Activated CD4-positive, alpha-beta T cell treated with anti-CD3 and anti-CD28 coated beads for 36 hours (primary cell): ENCODE measurements around the gene CELF4. TPM values are rescaled to one million over a fixed set of nuclear protein-coding genes. Genes with fewer than 3 reads are reported as not detected.

ENCODE experiments used
- ATAC-seq: fragments of 200-7000 bp; cut with Tn5 transposase; one replicate; pipeline ENCODE4 v1.10.0; 2021; ENCODE audit warnings: mild to moderate bottlenecking, moderate library complexity
- CTCF ChIA-PET: fragments of 350-600 bp; sonication (Branson Sonifier 250); formaldehyde crosslinking; loops from one replicate; lab custom pipeline; 2021; ENCODE audit warnings: antibody characterized with exemption; lab: Charles Lee
- POLR2A ChIA-PET: fragments of 350-600 bp; sonication (Branson Sonifier 250); formaldehyde crosslinking; loops from one replicate; lab custom pipeline; 2021; ENCODE audit warnings: antibody characterized with exemption, inconsistent platforms; lab: Charles Lee
- DNase-seq: peaks from one replicate; pipeline ENCODE4 v3.0.0-alpha.2; 2020
- H3K27ac Mint-ChIP-seq: one replicate; pipeline ENCODE4 v1.8.0; 2021; ENCODE audit warnings: mixed read lengths
- H3K27me3 Mint-ChIP-seq: one replicate; pipeline ENCODE4 v1.8.0; 2021; ENCODE audit warnings: mixed read lengths
- H3K36me3 Mint-ChIP-seq: one replicate; pipeline ENCODE4 v1.8.0; 2021; ENCODE audit warnings: low read depth, mixed read lengths
- H3K4me1 Mint-ChIP-seq: one replicate; pipeline ENCODE4 v1.8.0; 2021; ENCODE audit warnings: mixed read lengths
- H3K4me3 Mint-ChIP-seq: one replicate; pipeline ENCODE4 v1.8.0; 2021; ENCODE audit warnings: mild to moderate bottlenecking, moderate library complexity, mixed read lengths
- H3K9me3 Mint-ChIP-seq: one replicate; pipeline ENCODE4 v1.8.0; 2021; ENCODE audit warnings: low read depth, mixed read lengths
- intact Hi-C, 2 experiments: fragments of 100-400 bp; cut with DNase I in 1 of 2; cut with micrococcal nuclease in 1 of 2; formaldehyde crosslinking; loops; one replicate each; pipeline versions ENCODE4 v1.14.2 to v1.15.1; 2022 to 2024; cut with DNase I, micrococcal nuclease
- total RNA-seq, 2 experiments: library from RNA; stranded (reverse); gene quantifications; one replicate each; pipeline ENCODE4 v1.2.3, GENCODE V29; 2021

The CELF4 gene
- total RNA-seq, 2 experiments from 2014 or later = not detected

GRCh38 chr18:37553633-37554398 is 11.8 kb downstream of the CELF4 start:
- H3K4me1 Mint-ChIP-seq = no peaks in the 10 kb centered on the region
- CTCF ChIA-PET = interaction anchor here (0.7 kb wide), 1 partner anchor 590 kb away, joined by 3 read pairs; no protein-coding TSS in a partner anchor
- peaks cover 2% of the 10 kb centered on the region for H3K27me3 Mint-ChIP-seq
- no peak for ATAC-seq
- intact Hi-C loops = no loop called here
- no peak overlapping the region for H3K27ac Mint-ChIP-seq
- no peaks in the 10 kb centered on the region for H3K9me3 Mint-ChIP-seq
- POLR2A ChIA-PET = no interaction called here
- H3K36me3 Mint-ChIP-seq = no peaks in the 10 kb centered on the region
- DNase-seq = no peak
- no peak overlapping the region for H3K4me3 Mint-ChIP-seq

- intact Hi-C loops = no loop called here
- Mint-ChIP-seq H3K27me3 (peaks cover 2% of the 10 kb centered on the region), H3K4me3 (no peak overlapping the region), H3K9me3 (no peaks in the 10 kb centered on the region), H3K27ac (no peak overlapping the region), H3K4me1 (no peaks in the 10 kb centered on the region), H3K36me3 (no peaks in the 10 kb centered on the region)
- DNase-seq = no peak
- CTCF ChIA-PET = no interaction called here
- POLR2A ChIA-PET = no interaction called here
- ATAC-seq = no peak
These were observed 13.3 kb downstream of the CELF4 start for GRCh38 chr18:37552286-37552685.

- CTCF ChIA-PET = no interaction called here
- POLR2A ChIA-PET = no interaction called here
- H3K27ac Mint-ChIP-seq = no peak overlapping the region
- H3K4me1 Mint-ChIP-seq = no peaks in the 10 kb centered on the region
- no peaks in the 10 kb centered on the region for H3K9me3 Mint-ChIP-seq
- ATAC-seq (no peak), DNase-seq (no peak)
- H3K4me3 Mint-ChIP-seq = no peak overlapping the region
- intact Hi-C loops = no loop called here
- H3K27me3 Mint-ChIP-seq = peaks cover 2% of the 10 kb centered on the region
- no peaks in the 10 kb centered on the region for H3K36me3 Mint-ChIP-seq
These were observed 13.8 kb downstream of the CELF4 start for GRCh38 chr18:37551846-37552245.

GRCh38 chr18:37551249-37551648 is 14.3 kb downstream of the CELF4 start:
- peaks cover 2% of the 10 kb centered on the region for H3K27me3 Mint-ChIP-seq
- H3K4me1 Mint-ChIP-seq = no peaks in the 10 kb centered on the region
- POLR2A ChIA-PET = no interaction called here
- ATAC-seq (no peak), DNase-seq (no peak)
- no peaks in the 10 kb centered on the region for H3K36me3 Mint-ChIP-seq
- H3K9me3 Mint-ChIP-seq = no peaks in the 10 kb centered on the region
- no peak overlapping the region for H3K4me3 Mint-ChIP-seq
- no peak overlapping the region for H3K27ac Mint-ChIP-seq
- CTCF ChIA-PET = no interaction called here
- intact Hi-C loops = no loop called here

- peaks cover 2% of the 10 kb centered on the region for H3K27me3 Mint-ChIP-seq
- no peaks in the 10 kb centered on the region for H3K36me3 Mint-ChIP-seq
- ATAC-seq (no peak), DNase-seq (no peak)
- ChIA-PET POLR2A (no interaction called here), CTCF (no interaction called here)
- no peak overlapping the region for H3K4me3 Mint-ChIP-seq
- no peaks in the 10 kb centered on the region for H3K4me1 Mint-ChIP-seq
- H3K9me3 Mint-ChIP-seq = no peaks in the 10 kb centered on the region
- no peak overlapping the region for H3K27ac Mint-ChIP-seq
- intact Hi-C loops = no loop called here
These were observed 15.3 kb downstream of the CELF4 start for GRCh38 chr18:37550118-37550875.

- no peak for DNase-seq
- ATAC-seq = no peak
- Mint-ChIP-seq H3K4me1 (no peaks in the 10 kb centered on the region), H3K9me3 (no peaks in the 10 kb centered on the region), H3K4me3 (no peak overlapping the region), H3K36me3 (no peaks in the 10 kb centered on the region), H3K27ac (no peak overlapping the region), H3K27me3 (peaks cover 2% of the 10 kb centered on the region)
- CTCF ChIA-PET = interaction anchor here (0.8 kb wide), 1 partner anchor 11 kb away, joined by 3 read pairs; no protein-coding TSS in a partner anchor
- intact Hi-C loops = no loop called here
- POLR2A ChIA-PET = no interaction called here
These were observed 16.8 kb downstream of the CELF4 start for GRCh38 chr18:37548679-37549289.

- Mint-ChIP-seq H3K27me3 (peaks cover 2% of the 10 kb centered on the region), H3K9me3 (no peaks in the 10 kb centered on the region), H3K36me3 (no peaks in the 10 kb centered on the region), H3K4me3 (no peak overlapping the region), H3K4me1 (no peaks in the 10 kb centered on the region), H3K27ac (no peak overlapping the region)
- ChIA-PET CTCF (no interaction called here), POLR2A (no interaction called here)
- ATAC-seq = no peak
- intact Hi-C loops = no loop called here
- no peak for DNase-seq
These were observed 18.3 kb downstream of the CELF4 start for GRCh38 chr18:37547196-37547827.

GRCh38 chr18:37546651-37547050 is 18.9 kb downstream of the CELF4 start:
- no peaks in the 10 kb centered on the region for H3K4me1 Mint-ChIP-seq
- intact Hi-C loops = no loop called here
- POLR2A ChIA-PET = no interaction called here
- ATAC-seq (no peak), DNase-seq (no peak)
- no peaks in the 10 kb centered on the region for H3K36me3 Mint-ChIP-seq
- H3K9me3 Mint-ChIP-seq = no peaks in the 10 kb centered on the region
- no peak overlapping the region for H3K4me3 Mint-ChIP-seq
- no peaks in the 10 kb centered on the region for H3K27me3 Mint-ChIP-seq
- CTCF ChIA-PET = no interaction called here
- no peak overlapping the region for H3K27ac Mint-ChIP-seq

GRCh38 chr18:37546272-37546537 is 19.4 kb downstream of the CELF4 start:
- intact Hi-C loops = no loop called here
- no peaks in the 10 kb centered on the region for H3K9me3 Mint-ChIP-seq

GRCh38 chr18:37545461-37546271 is 19.9 kb downstream of the CELF4 start:
- H3K27ac Mint-ChIP-seq = no peak overlapping the region

More at GRCh38 chr18:37546272-37546537, 19.4 kb downstream of the CELF4 start:
- Mint-ChIP-seq H3K27ac (no peak overlapping the region), H3K36me3 (no peaks in the 10 kb centered on the region), H3K27me3 (peaks cover 2% of the 10 kb centered on the region), H3K4me1 (no peaks in the 10 kb centered on the region), H3K4me3 (no peak overlapping the region)
- ATAC-seq (no peak), DNase-seq (no peak)
- ChIA-PET CTCF (no interaction called here), POLR2A (no interaction called here)

GRCh38 chr18:37544713-37545112 is 20.9 kb downstream of the CELF4 start:
- DNase-seq = no peak
- H3K4me3 Mint-ChIP-seq = no peak overlapping the region
- CTCF ChIA-PET = no interaction called here

More at GRCh38 chr18:37545461-37546271, 19.9 kb downstream of the CELF4 start:
- ChIA-PET CTCF (no interaction called here), POLR2A (no interaction called here)
- intact Hi-C loops = no loop called here
- Mint-ChIP-seq H3K4me1 (no peaks in the 10 kb centered on the region), H3K4me3 (no peak overlapping the region), H3K27me3 (peaks cover 6% of the 10 kb centered on the region), H3K36me3 (no peaks in the 10 kb centered on the region), H3K9me3 (no peaks in the 10 kb centered on the region)
- DNase-seq = no peak
- no peak for ATAC-seq

More at GRCh38 chr18:37544713-37545112, 20.9 kb downstream of the CELF4 start:
- H3K9me3 Mint-ChIP-seq = no peaks in the 10 kb centered on the region
- intact Hi-C loops = no loop called here
- H3K27me3 Mint-ChIP-seq = peaks cover 13% of the 10 kb centered on the region
- H3K27ac Mint-ChIP-seq = no peak overlapping the region
- H3K36me3 Mint-ChIP-seq = no peaks in the 10 kb centered on the region
- POLR2A ChIA-PET = no interaction called here
- no peaks in the 10 kb centered on the region for H3K4me1 Mint-ChIP-seq
- no peak for ATAC-seq
